NCI-H1417 treated with DMSO at 0.1 percent for 48 hours (cell line): Measurements from ENCODE around the gene NME7.
"Not testable (repeated sequence)": the region's sequence is repeated elsewhere in the genome, so short reads cannot be mapped to it uniquely, and the experiment has no call there.

Experiments
- DNase-seq: peaks from one replicate; lab custom pipeline; 2025; lab: John Stamatoyannopoulos, UW

Gene NME7

GRCh38 chr1:169127305-169127704 is 240.3 kb downstream of the NME7 start:
- DNase-seq: no peak

- DNase-seq: no peak
Measured at GRCh38 chr1:169126335-169126734, 241.3 kb downstream of the NME7 start.

GRCh38 chr1:169125597-169125996 is 242.0 kb downstream of the NME7 start:
- not testable (repeated sequence) for DNase-seq

GRCh38 chr1:169124459-169124858 is 243.1 kb downstream of the NME7 start:
- no peak for DNase-seq

- no peak for DNase-seq
Measured at GRCh38 chr1:169122976-169123375, 244.6 kb downstream of the NME7 start.

GRCh38 chr1:169121146-169121923 is 246.3 kb downstream of the NME7 start:
- no peak for DNase-seq

- no peak for DNase-seq
Measured at GRCh38 chr1:169120066-169120465, 247.5 kb downstream of the NME7 start.

GRCh38 chr1:169119405-169119804 is 248.2 kb downstream of the NME7 start:
- DNase-seq: no peak

GRCh38 chr1:169118227-169118626 is 249.4 kb downstream of the NME7 start:
- DNase-seq: no peak

GRCh38 chr1:169117599-169117998 is 250.0 kb downstream of the NME7 start:
- DNase-seq: no peak

- no peak for DNase-seq
Measured at GRCh38 chr1:169117014-169117413, 250.6 kb downstream of the NME7 start.

GRCh38 chr1:169115891-169116585 is 251.6 kb downstream of the NME7 start:
- no peak for DNase-seq

- DNase-seq: no peak
Measured at GRCh38 chr1:169113613-169114119, 253.9 kb downstream of the NME7 start.

GRCh38 chr1:169112241-169112640 is 255.4 kb downstream of the NME7 start:
- DNase-seq: no peak

GRCh38 chr1:169111472-169111871 is 256.1 kb downstream of the NME7 start:
- DNase-seq: no peak

- DNase-seq: no peak
Measured at GRCh38 chr1:169110689-169111447, 256.7 kb downstream of the NME7 start.

- DNase-seq: no peak
Measured at GRCh38 chr1:169110236-169110635, 257.4 kb downstream of the NME7 start.

GRCh38 chr1:169109561-169110134 is 257.9 kb downstream of the NME7 start:
- no peak for DNase-seq

- no peak for DNase-seq
Measured at GRCh38 chr1:169108863-169109560, 258.6 kb downstream of the NME7 start.

GRCh38 chr1:169108223-169108622 is 259.4 kb downstream of the NME7 start:
- no peak for DNase-seq

- DNase-seq: no peak
Measured at GRCh38 chr1:169107603-169108208, 259.9 kb downstream of the NME7 start.
